Stomach (tissue), 9 donors: ENCODE data around the gene VANGL1. TPM values are rescaled to one million over a fixed set of nuclear protein-coding genes. Genes with fewer than 3 reads are reported as not detected.

Experiments used
- DNase-seq, 2 donors: peaks; one replicate each; pipeline versions ENCODE4 v3.0.0 to v3.0.0-alpha.2; 2013 to 2019
- H3K27ac ChIP-seq, 5 donors: fragments of 200-600 bp in 4 of 5; sonication (generic) in 4 of 5; one replicate each; pipeline ENCODE4 v1.5.1; 2013 to 2019; ENCODE audit warnings: mild to moderate bottlenecking in 1 of 5, moderate library complexity in 1 of 5
- H3K27me3 ChIP-seq, 3 donors: fragments of 200-600 bp; sonication (generic); one replicate each; pipeline ENCODE4 v1.5.1; 2017 to 2019; ENCODE audit warnings: mixed run types in 1 of 3
- H3K36me3 ChIP-seq, 4 donors: fragments of 200-600 bp; sonication (generic); 1 replicate in 3 of 4; 2 replicates in 1 of 4; pipeline ENCODE4 v1.5.1; 2016 to 2019
- H3K4me1 ChIP-seq, 4 donors: fragments of 200-600 bp; sonication (generic); one replicate each; pipeline ENCODE4 v1.5.1; 2016 to 2019
- H3K4me3 ChIP-seq, 4 donors: fragments of 200-600 bp; sonication (generic) in 3 of 4; one replicate each; pipeline ENCODE4 v1.5.1; 2016 to 2019; ENCODE audit warnings: mild to moderate bottlenecking in 1 of 4
- H3K9me3 ChIP-seq, 4 donors: fragments of 200-600 bp; sonication (generic); one replicate each; pipeline ENCODE4 v1.5.1; 2016 to 2019
- EP300 ChIP-seq: sonication (generic); formaldehyde crosslinking; IDR thresholded peaks from one replicate; pipeline ENCODE4 v1.6.1; 2017; ENCODE audit warnings: antibody characterized with exemption
- POLR2A ChIP-seq, 4 donors: fragments of 450-650 bp; IDR thresholded peaks; one replicate each; pipeline ENCODE4 v1.6.1; 2016; ENCODE audit warnings: antibody characterized with exemption in 4 of 4, control low read depth in 2 of 4, mild to moderate bottlenecking in 1 of 4, moderate library complexity in 1 of 4
- POLR2AphosphoS5 ChIP-seq, 3 donors: sonication (generic); formaldehyde crosslinking; IDR thresholded peaks; one replicate each; pipeline ENCODE4 v1.6.1; 2016; ENCODE audit warnings: antibody characterized with exemption in 3 of 3
- WGBS, 5 donors: extraction: QIAGEN DNeasy Blood & Tissue Kit in 3 of 5; methylation state at CpG; one replicate each; pipeline versions ENCODE4 v1.1.5 to v1.1.7; 2013 to 2018; 5-methylcytosine and 5-hydroxymethylcytosine counted together
- intact Hi-C: fragments of 100-400 bp; cut with DNase I; formaldehyde crosslinking; loops from one replicate; pipeline ENCODE4 v1.15.1; 2023; ENCODE audit warnings: low total_unique reads
- polyA plus RNA-seq, 3 donors: library from polyadenylated mRNA; stranded (reverse); fragments of 200-250 nt; gene quantifications; one replicate each; pipeline ENCODE4 v1.2.3, GENCODE V29; 2013
- total RNA-seq, 5 donors: library from RNA; depleted of rRNA; stranded (reverse); fragments of >200 nt; gene quantifications; one replicate each; pipeline versions ENCODE4 v1.1.0 to v1.2.3, GENCODE V29; 2014 to 2016
- TF ChIP-seq, protein P1 (sequence below), 7 experiments: fragments of 450-650 bp in 4 of 7; fragments of 200-600 bp in 3 of 7; sonication (generic) in 3 of 7; IDR thresholded peaks; one replicate each; pipeline ENCODE4 v1.5.1; 2016 to 2019; ENCODE audit warnings: antibody characterized with exemption in 7 of 7, control low read depth in 2 of 7, mild to moderate bottlenecking in 1 of 7
- donor health status: healthy with polysubstance abuse.
- donor health status: Bipolar disorder and iron deficiency.
- donor health status: healthy.

Gene VANGL1
- total and polyA plus RNA-seq, 8 donors, result 1.4 to 9.4 (median 4.7) TPM

DNA sequence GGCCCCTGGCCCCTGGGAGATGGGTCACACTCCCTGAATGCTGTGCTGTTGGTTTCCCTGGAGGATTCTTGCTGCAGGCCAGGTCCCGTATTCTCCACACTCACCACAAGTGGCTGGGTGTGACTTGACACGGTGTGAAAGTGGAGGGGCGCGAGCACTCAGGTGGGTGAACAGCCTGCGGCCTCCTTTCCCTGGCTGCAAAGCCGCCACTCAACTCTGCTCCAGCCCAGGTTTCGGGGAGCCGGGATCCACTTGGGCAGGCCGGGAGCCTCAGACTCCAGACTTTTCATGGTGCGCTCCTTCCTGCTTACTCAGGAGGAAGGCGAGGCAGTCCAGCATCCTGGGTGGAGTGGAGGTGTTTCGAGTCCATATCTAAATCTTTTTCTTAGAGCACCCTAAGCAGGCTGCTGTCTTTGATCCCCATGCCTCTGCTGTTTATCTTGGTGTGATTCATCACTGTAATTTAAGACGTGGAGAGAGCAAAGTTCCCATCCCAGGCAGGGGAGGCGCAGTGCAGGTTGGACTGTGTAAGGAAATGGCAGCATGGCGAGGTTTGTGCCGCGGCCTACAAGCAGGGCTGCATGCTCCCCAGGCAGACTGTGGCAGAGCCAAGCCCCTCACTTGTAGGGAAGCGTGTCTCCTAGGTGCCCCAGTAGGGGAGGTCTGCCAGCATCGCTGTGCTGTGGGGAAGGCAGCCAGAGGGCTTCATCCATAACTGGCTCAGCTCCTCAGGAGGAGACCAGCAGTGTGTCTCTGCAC lies 29.6 kb downstream of the VANGL1 start:
- peaks cover 0 to 54% (median 21%) of the 10 kb centered on the region in 4 donors for H3K4me1 ChIP-seq
- TF ChIP-seq, protein P1, sequence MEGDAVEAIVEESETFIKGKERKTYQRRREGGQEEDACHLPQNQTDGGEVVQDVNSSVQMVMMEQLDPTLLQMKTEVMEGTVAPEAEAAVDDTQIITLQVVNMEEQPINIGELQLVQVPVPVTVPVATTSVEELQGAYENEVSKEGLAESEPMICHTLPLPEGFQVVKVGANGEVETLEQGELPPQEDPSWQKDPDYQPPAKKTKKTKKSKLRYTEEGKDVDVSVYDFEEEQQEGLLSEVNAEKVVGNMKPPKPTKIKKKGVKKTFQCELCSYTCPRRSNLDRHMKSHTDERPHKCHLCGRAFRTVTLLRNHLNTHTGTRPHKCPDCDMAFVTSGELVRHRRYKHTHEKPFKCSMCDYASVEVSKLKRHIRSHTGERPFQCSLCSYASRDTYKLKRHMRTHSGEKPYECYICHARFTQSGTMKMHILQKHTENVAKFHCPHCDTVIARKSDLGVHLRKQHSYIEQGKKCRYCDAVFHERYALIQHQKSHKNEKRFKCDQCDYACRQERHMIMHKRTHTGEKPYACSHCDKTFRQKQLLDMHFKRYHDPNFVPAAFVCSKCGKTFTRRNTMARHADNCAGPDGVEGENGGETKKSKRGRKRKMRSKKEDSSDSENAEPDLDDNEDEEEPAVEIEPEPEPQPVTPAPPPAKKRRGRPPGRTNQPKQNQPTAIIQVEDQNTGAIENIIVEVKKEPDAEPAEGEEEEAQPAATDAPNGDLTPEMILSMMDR (IDR thresholded peaks at IDR 0.05), result no peak
- TF ChIP-seq EP300 (no peak), POLR2AphosphoS5 (IDR thresholded peaks at IDR 0.05) (no peak), POLR2A (IDR thresholded peaks at IDR 0.05) (no peak)
- H3K9me3 ChIP-seq, result no peaks in the 10 kb centered on the region
- intact Hi-C loops, result no loop called here
- H3K27me3 ChIP-seq, result no peaks in the 10 kb centered on the region
- H3K36me3 ChIP-seq, result peaks cover 0 to 22% (median 14%) of the 10 kb centered on the region in 4 donors
- H3K4me3 ChIP-seq, result no peak overlapping the region
- H3K27ac ChIP-seq, result peak overlapping the region in 3 of 5 donors; percentile 28 to 40 (median 31)
- DNase-seq, result peak in 1 of 2 donors; percentile 38
- WGBS, 5 donors, result 74 to 84% (median 80%) methylated on average over 17 to 19 of the region's 19 CpGs

DNA sequence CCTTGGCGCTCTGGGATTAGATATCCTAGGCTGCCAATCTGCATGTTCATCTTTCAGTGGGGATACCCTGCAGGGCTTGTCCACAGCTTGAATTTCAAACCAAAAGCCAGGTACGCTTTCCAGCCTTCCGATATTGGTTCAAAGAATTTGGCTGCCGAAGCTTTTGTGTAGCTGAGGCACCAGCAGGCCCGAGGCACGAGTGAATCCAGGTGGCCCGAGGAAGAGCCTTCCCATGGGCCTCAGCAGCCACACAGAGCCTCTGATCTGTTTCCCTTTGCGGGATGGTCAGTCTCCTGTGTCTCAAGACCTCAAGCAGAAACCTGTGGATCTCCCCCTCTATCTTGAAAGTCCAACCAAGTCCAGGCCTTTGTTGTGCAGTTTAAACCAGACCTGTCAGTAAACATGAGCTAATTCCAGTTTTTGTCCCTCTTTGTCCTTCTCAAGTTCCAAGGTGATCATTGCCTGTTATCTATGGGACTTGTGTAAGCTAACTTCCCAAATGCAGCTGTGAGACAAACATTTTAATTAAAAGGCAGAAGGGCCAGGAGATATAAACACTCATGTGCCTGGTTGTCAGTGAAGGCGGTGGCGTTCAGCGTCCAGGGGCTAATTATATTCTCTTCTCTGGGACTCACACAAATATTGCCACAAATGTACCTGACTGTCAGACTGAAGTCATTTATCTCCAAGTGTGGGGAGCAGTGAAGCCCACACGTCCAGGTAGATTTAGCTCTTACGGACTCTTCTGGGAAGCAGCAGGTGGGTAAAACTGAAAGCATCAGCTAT lies 30.6 kb downstream of the VANGL1 start:
- Histone ChIP-seq H3K4me3 (no peak overlapping the region), H3K9me3 (no peaks in the 10 kb centered on the region), H3K36me3 (peaks cover 0 to 19% (median 13%) of the 10 kb centered on the region in 4 donors), H3K27ac (peak overlapping the region in 1 of 5 donors; percentile 40), H3K4me1 (peaks cover 0 to 56% (median 21%) of the 10 kb centered on the region in 4 donors), H3K27me3 (no peaks in the 10 kb centered on the region)
- intact Hi-C loops, result no loop called here
- WGBS, 5 donors, result 83 to 93% (median 91%) methylated on average over 13 of the region's 13 CpGs
- TF ChIP-seq, protein P1 (IDR thresholded peaks at IDR 0.05), result no peak
- TF ChIP-seq POLR2AphosphoS5 (IDR thresholded peaks at IDR 0.05) (no peak), POLR2A (IDR thresholded peaks at IDR 0.05) (no peak), EP300 (no peak)
- DNase-seq, result no peak

GRCh38 chr1:115676498-115677181 lies 34.9 kb downstream of the VANGL1 start:
- intact Hi-C loops, result no loop called here
- WGBS, 5 donors, result 34 to 71% (median 57%) methylated on average over 7 of the region's 7 CpGs
- peak overlapping the region in 1 of 5 donors; percentile 78 for H3K27ac ChIP-seq

More at GRCh38 chr1:115676498-115677181, 34.9 kb downstream of the VANGL1 start:
- DNase-seq, result peak in 1 of 2 donors; percentile 59
- TF ChIP-seq POLR2AphosphoS5 (IDR thresholded peaks at IDR 0.05) (no peak), EP300 (no peak), POLR2A (IDR thresholded peaks at IDR 0.05) (no peak)
- TF ChIP-seq, protein P1 (IDR thresholded peaks at IDR 0.05), result no peak
- Histone ChIP-seq H3K4me1 (peaks cover 0 to 58% (median 22%) of the 10 kb centered on the region in 4 donors), H3K27me3 (no peaks in the 10 kb centered on the region), H3K9me3 (no peaks in the 10 kb centered on the region), H3K36me3 (no peaks in the 10 kb centered on the region), H3K4me3 (no peak overlapping the region)
